Liver (tissue), 9 donors: ENCODE data around the gene GRPEL2. TPM values are rescaled to one million over a fixed set of nuclear protein-coding genes. Genes with fewer than 3 reads are reported as not detected.

Experiments used
- DNase-seq: peaks from one replicate; pipeline ENCODE4 v3.0.0-alpha.2; 2017; ENCODE audit warnings: low spot score
- H3K27ac ChIP-seq, 2 donors: one replicate each; pipeline ENCODE4 v1.7.0; 2013; ENCODE audit warnings: inconsistent platforms in 2 of 2, low read length in 2 of 2, control low read depth in 1 of 2, low read depth in 1 of 2, mild to moderate bottlenecking in 1 of 2
- H3K27me3 ChIP-seq, 4 donors: one replicate each; pipeline versions ENCODE4 v1.6.1 to v1.7.0; 2013; ENCODE audit warnings: low read length in 3 of 4, inconsistent platforms in 1 of 4, mild to moderate bottlenecking in 1 of 4, moderate library complexity in 1 of 4; ENCODE audit not compliant: control insufficient read depth in 4 of 4, insufficient read depth in 4 of 4
- H3K36me3 ChIP-seq, 4 donors: one replicate each; pipeline versions ENCODE4 v1.6.1 to v1.7.0; 2013; ENCODE audit warnings: low read length in 3 of 4, mild to moderate bottlenecking in 3 of 4, low read depth in 1 of 4, moderate library complexity in 1 of 4; ENCODE audit not compliant: control insufficient read depth in 4 of 4, insufficient read depth in 3 of 4
- H3K4me1 ChIP-seq, 4 donors: one replicate each; pipeline versions ENCODE4 v1.6.1 to v1.7.0; 2013; ENCODE audit warnings: low read length in 3 of 4, mild to moderate bottlenecking in 3 of 4, moderate library complexity in 1 of 4; ENCODE audit not compliant: control insufficient read depth in 4 of 4, insufficient read depth in 4 of 4
- H3K4me3 ChIP-seq, 3 donors: one replicate each; pipeline versions ENCODE4 v1.6.1 to v1.7.0; 2013; ENCODE audit warnings: low read length in 3 of 3, control low read depth in 1 of 3, low read depth in 1 of 3, mild to moderate bottlenecking in 1 of 3
- H3K9ac ChIP-seq, 2 donors: one replicate each; pipeline ENCODE4 v1.7.0; 2013; ENCODE audit warnings: low read length in 2 of 2, mild to moderate bottlenecking in 2 of 2, moderate library complexity in 2 of 2, control low read depth in 1 of 2, low read depth in 1 of 2
- H3K9me3 ChIP-seq, 4 donors: one replicate each; pipeline versions ENCODE4 v1.6.1 to v1.7.0; 2013; ENCODE audit warnings: low read length in 3 of 4; ENCODE audit not compliant: control insufficient read depth in 4 of 4
- EGR1 ChIP-seq, 2 donors: IDR thresholded peaks; 2 replicates each; pipeline ENCODE4 v1.6.1; 2016 to 2018; ENCODE audit warnings: antibody characterized with exemption in 2 of 2, low read depth in 2 of 2
- FOXA1 ChIP-seq: IDR thresholded peaks from 2 replicates; pipeline ENCODE4 v1.6.1; 2016; ENCODE audit warnings: antibody characterized with exemption
- FOXA2 ChIP-seq: IDR thresholded peaks from 2 replicates; pipeline ENCODE4 v1.6.1; 2016; ENCODE audit warnings: antibody characterized with exemption
- GABPA ChIP-seq, 2 donors: IDR thresholded peaks in 1 of 2; conservative IDR thresholded peaks in 1 of 2; 2 replicates each; pipeline ENCODE4 v1.6.1; 2016; ENCODE audit warnings: antibody characterized with exemption in 2 of 2, mild to moderate bottlenecking in 1 of 2, moderate library complexity in 1 of 2
- HNF4A ChIP-seq, 2 donors: conservative IDR thresholded peaks; 2 replicates each; pipeline ENCODE4 v1.6.1; 2016; ENCODE audit warnings: antibody characterized with exemption in 2 of 2, mild to moderate bottlenecking in 2 of 2
- HNF4G ChIP-seq: IDR thresholded peaks from 2 replicates; pipeline ENCODE4 v1.6.1; 2016; ENCODE audit warnings: antibody characterized with exemption
- JUND ChIP-seq, 2 donors: IDR thresholded peaks; 2 replicates each; pipeline ENCODE4 v1.6.1; 2016; ENCODE audit warnings: antibody characterized with exemption in 2 of 2
- NR2F2 ChIP-seq: IDR thresholded peaks from 2 replicates; pipeline ENCODE4 v1.6.1; 2016; ENCODE audit warnings: antibody characterized with exemption
- RAD21 ChIP-seq, 2 donors: IDR thresholded peaks; 2 replicates each; pipeline ENCODE4 v1.6.1; 2016; ENCODE audit warnings: antibody characterized with exemption in 2 of 2, mild to moderate bottlenecking in 2 of 2
- RXRA ChIP-seq, 2 donors: IDR thresholded peaks; 2 replicates each; pipeline ENCODE4 v1.6.1; 2017 to 2018; ENCODE audit warnings: antibody characterized with exemption in 2 of 2, mild to moderate bottlenecking in 1 of 2
- SP1 ChIP-seq: IDR thresholded peaks from 2 replicates; pipeline ENCODE4 v1.6.1; 2018; ENCODE audit warnings: antibody characterized with exemption, mild to moderate bottlenecking
- TAF1 ChIP-seq: conservative IDR thresholded peaks from 2 replicates; pipeline ENCODE4 v1.6.1; 2016; ENCODE audit warnings: antibody characterized with exemption, mild to moderate bottlenecking
- YY1 ChIP-seq: IDR thresholded peaks from 2 replicates; pipeline ENCODE4 v1.6.1; 2016; ENCODE audit warnings: antibody characterized with exemption, mild to moderate bottlenecking
- WGBS: extraction: QIAGEN DNeasy Blood & Tissue Kit; methylation state at CpG from one replicate; pipeline ENCODE4 v1.1.7; 2013; 5-methylcytosine and 5-hydroxymethylcytosine counted together
- polyA plus RNA-seq, 2 donors: library from polyadenylated mRNA; stranded (reverse) in 1 of 2; unstranded in 1 of 2; fragments of 200-250 nt in 1 of 2; fragments of >200 nt in 1 of 2; fragmentation: Nextera tagmentation in 1 of 2; extraction: Ambion mirVana in 1 of 2; gene quantifications; one replicate each; pipeline versions ENCODE4 v1.2.1 to v1.2.3, GENCODE V29; 2013 to 2015
- total RNA-seq, 2 donors: library from RNA; depleted of rRNA; stranded (reverse); fragments of >200 nt; gene quantifications; one replicate each; pipeline ENCODE4 v1.2.3, GENCODE V29; 2014
- TF ChIP-seq, protein P1 (sequence below): IDR thresholded peaks from 2 replicates; pipeline ENCODE4 v1.6.1; 2016; ENCODE audit warnings: antibody characterized with exemption
- TF ChIP-seq, protein P2 (sequence below): IDR thresholded peaks from 2 replicates; pipeline ENCODE4 v1.6.1; 2016; ENCODE audit warnings: antibody characterized with exemption
- TF ChIP-seq, protein P3 (sequence below): fragments of 150-350 bp; IDR thresholded peaks from 2 replicates; pipeline ENCODE4 v1.5.1; 2017; ENCODE audit warnings: improper control_type of control experiment, low read depth, low read length; ENCODE audit not compliant: missing input control
- TF ChIP-seq, protein P4 (sequence below): IDR thresholded peaks from 2 replicates; pipeline ENCODE4 v1.6.1; 2016; ENCODE audit warnings: antibody characterized with exemption
- TF ChIP-seq, protein P5 (sequence below): IDR thresholded peaks from 2 replicates; pipeline ENCODE4 v1.6.1; 2016; ENCODE audit warnings: antibody characterized with exemption, mild to moderate bottlenecking
- donor health status: healthy.
- donor health status: healthy.
- donor health status: healthy.
- donor health status: healthy.
- donor health status: healthy.

Gene GRPEL2
- total and polyA plus RNA-seq, 4 donors = 2.5 to 9.5 (median 4.8) TPM

DNA sequence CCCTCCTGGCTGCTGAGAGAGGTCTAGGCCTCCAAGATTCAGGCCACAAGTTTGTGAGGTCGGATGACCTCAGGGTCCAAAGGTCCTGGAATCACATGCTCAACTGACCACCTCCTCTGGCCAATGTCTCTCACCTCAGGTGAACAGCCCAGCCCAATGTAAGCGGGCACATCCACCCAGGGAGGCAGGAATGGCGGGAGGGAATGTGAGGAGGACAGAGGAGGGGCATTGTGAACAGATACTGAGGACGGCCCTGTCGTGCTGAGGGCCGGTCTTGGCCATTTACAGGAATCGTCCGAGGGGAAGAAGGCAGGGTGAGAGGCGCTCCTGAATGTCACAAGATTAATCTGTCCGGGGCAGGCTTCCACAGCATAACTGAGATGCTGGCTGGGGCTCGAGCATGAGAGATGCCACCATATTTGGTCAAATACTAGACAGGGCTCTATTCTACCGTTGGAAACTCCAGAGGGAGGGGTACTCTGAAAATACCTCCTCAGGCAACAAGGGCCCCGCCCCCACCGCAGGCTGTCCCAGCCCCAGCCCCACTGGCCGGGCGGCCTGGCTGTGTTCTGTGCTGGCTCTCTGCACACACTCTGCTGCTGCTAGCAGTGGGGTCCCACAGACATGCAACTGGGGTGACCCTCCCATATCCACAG is 35.3 kb downstream of the GRPEL2 start:
- Histone ChIP-seq H3K27me3 (no peaks in the 10 kb centered on the region), H3K4me3 (no peak overlapping the region), H3K36me3 (no peaks in the 10 kb centered on the region), H3K9ac (no peak overlapping the region), H3K4me1 (peaks cover 0 to 6% (median 0%) of the 10 kb centered on the region in 4 donors), H3K27ac (no peak overlapping the region), H3K9me3 (no peaks in the 10 kb centered on the region)
- 74% methylated on average over 16 of the region's 16 CpGs for WGBS
- no peak for DNase-seq
- TF ChIP-seq FOXA2 (no peak), NR2F2 (peak; percentile 48), JUND (IDR thresholded peaks at IDR 0.05) (no peak), EGR1 (IDR thresholded peaks at IDR 0.05; ENCODE audit: low read depth in 2 of 2) (no peak), HNF4A (conservative IDR thresholded peaks at IDR 0.05) (peak in 1 of 2 donors; percentile 20), TAF1 (no peak)
- TF ChIP-seq, protein P1, sequence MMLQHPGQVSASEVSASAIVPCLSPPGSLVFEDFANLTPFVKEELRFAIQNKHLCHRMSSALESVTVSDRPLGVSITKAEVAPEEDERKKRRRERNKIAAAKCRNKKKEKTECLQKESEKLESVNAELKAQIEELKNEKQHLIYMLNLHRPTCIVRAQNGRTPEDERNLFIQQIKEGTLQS = no peak
- TF ChIP-seq, protein P2, sequence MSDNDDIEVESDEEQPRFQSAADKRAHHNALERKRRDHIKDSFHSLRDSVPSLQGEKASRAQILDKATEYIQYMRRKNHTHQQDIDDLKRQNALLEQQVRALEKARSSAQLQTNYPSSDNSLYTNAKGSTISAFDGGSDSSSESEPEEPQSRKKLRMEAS = no peak

DNA sequence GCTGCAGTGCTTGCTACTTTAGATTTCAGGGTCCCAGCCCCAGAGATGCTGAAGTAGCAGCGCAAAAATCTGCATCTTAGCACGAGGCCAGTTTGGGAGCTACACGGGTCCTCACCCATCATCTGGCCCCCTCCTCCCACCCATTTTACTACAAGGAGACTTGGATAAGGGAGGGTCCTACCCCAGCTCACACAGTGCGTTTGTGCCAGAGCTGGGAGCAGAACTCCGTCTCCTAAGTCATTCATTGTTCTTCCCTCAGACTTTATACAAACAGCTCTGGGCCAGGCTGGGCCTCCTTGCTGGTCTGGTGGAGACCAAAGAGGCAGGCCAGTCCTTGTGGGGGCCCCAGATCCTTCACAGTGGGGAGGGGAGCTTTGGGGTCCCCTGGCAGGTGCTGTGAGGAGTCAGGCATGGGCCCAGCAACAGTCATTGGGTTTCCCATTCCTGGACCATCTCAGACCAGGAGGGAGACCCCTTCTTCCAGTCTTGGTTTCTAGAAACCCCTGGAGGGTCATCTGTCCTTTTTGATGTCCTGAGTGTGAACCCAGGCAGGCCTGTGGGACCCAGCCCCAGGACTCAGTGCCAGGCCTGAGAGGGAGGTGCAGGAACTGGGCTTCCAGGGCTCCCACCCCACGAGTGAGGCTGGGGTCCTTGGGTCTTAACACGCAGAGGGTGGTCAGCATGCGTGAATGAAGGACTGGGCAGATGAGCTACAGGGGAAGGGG is 36.1 kb downstream of the GRPEL2 start:
- no peaks in the 10 kb centered on the region for H3K36me3 ChIP-seq
- H3K9me3 ChIP-seq = no peaks in the 10 kb centered on the region
- no peak for TF ChIP-seq HNF4G
- TF ChIP-seq, protein P3, sequence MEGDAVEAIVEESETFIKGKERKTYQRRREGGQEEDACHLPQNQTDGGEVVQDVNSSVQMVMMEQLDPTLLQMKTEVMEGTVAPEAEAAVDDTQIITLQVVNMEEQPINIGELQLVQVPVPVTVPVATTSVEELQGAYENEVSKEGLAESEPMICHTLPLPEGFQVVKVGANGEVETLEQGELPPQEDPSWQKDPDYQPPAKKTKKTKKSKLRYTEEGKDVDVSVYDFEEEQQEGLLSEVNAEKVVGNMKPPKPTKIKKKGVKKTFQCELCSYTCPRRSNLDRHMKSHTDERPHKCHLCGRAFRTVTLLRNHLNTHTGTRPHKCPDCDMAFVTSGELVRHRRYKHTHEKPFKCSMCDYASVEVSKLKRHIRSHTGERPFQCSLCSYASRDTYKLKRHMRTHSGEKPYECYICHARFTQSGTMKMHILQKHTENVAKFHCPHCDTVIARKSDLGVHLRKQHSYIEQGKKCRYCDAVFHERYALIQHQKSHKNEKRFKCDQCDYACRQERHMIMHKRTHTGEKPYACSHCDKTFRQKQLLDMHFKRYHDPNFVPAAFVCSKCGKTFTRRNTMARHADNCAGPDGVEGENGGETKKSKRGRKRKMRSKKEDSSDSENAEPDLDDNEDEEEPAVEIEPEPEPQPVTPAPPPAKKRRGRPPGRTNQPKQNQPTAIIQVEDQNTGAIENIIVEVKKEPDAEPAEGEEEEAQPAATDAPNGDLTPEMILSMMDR = no peak
- TF ChIP-seq EGR1 (IDR thresholded peaks at IDR 0.05; ENCODE audit: low read depth in 2 of 2) = no peak
- TF ChIP-seq, protein P4, sequence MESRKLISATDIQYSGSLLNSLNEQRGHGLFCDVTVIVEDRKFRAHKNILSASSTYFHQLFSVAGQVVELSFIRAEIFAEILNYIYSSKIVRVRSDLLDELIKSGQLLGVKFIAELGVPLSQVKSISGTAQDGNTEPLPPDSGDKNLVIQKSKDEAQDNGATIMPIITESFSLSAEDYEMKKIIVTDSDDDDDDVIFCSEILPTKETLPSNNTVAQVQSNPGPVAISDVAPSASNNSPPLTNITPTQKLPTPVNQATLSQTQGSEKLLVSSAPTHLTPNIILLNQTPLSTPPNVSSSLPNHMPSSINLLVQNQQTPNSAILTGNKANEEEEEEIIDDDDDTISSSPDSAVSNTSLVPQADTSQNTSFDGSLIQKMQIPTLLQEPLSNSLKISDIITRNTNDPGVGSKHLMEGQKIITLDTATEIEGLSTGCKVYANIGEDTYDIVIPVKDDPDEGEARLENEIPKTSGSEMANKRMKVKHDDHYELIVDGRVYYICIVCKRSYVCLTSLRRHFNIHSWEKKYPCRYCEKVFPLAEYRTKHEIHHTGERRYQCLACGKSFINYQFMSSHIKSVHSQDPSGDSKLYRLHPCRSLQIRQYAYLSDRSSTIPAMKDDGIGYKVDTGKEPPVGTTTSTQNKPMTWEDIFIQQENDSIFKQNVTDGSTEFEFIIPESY = no peak
- no peak for TF ChIP-seq FOXA2
- TF ChIP-seq, protein P1 = no peak
- TF ChIP-seq FOXA1 = no peak
- TF ChIP-seq NR2F2 = no peak
- no peak for TF ChIP-seq RXRA (IDR thresholded peaks at IDR 0.05)
- no peak for TF ChIP-seq JUND (IDR thresholded peaks at IDR 0.05)
- TF ChIP-seq TAF1 = no peak
- TF ChIP-seq, protein P2 = no peak
- TF ChIP-seq, protein P5, sequence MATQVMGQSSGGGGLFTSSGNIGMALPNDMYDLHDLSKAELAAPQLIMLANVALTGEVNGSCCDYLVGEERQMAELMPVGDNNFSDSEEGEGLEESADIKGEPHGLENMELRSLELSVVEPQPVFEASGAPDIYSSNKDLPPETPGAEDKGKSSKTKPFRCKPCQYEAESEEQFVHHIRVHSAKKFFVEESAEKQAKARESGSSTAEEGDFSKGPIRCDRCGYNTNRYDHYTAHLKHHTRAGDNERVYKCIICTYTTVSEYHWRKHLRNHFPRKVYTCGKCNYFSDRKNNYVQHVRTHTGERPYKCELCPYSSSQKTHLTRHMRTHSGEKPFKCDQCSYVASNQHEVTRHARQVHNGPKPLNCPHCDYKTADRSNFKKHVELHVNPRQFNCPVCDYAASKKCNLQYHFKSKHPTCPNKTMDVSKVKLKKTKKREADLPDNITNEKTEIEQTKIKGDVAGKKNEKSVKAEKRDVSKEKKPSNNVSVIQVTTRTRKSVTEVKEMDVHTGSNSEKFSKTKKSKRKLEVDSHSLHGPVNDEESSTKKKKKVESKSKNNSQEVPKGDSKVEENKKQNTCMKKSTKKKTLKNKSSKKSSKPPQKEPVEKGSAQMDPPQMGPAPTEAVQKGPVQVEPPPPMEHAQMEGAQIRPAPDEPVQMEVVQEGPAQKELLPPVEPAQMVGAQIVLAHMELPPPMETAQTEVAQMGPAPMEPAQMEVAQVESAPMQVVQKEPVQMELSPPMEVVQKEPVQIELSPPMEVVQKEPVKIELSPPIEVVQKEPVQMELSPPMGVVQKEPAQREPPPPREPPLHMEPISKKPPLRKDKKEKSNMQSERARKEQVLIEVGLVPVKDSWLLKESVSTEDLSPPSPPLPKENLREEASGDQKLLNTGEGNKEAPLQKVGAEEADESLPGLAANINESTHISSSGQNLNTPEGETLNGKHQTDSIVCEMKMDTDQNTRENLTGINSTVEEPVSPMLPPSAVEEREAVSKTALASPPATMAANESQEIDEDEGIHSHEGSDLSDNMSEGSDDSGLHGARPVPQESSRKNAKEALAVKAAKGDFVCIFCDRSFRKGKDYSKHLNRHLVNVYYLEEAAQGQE = no peak
- no peak for TF ChIP-seq HNF4A (conservative IDR thresholded peaks at IDR 0.05)
- TF ChIP-seq SP1 = no peak
- no peak for TF ChIP-seq GABPA (IDR thresholded peaks at IDR 0.05 in 1 of 2, conservative IDR thresholded peaks at IDR 0.05 in 1 of 2)
- TF ChIP-seq YY1 = no peak
- TF ChIP-seq RAD21 (IDR thresholded peaks at IDR 0.05) = no peak
- no peak for DNase-seq
- H3K27me3 ChIP-seq = no peaks in the 10 kb centered on the region
- 63% methylated on average over 8 of the region's 8 CpGs for WGBS
- no peak overlapping the region for H3K9ac ChIP-seq
- H3K4me1 ChIP-seq = peaks cover 0 to 6% (median 0%) of the 10 kb centered on the region in 4 donors
- H3K4me3 ChIP-seq = no peak overlapping the region
- no peak overlapping the region for H3K27ac ChIP-seq
